Activated CD4-positive, alpha-beta T cell treated with anti-CD3 and anti-CD28 coated beads for 24 hours (primary cell): ENCODE data around the gene PPARGC1A.

Source experiments
- DNase-seq, 2 donors: peaks; one replicate each; pipeline ENCODE4 v3.0.0-alpha.2; 2020; ENCODE audit warnings: low read depth in 2 of 2

PPARGC1A gene

GRCh38 chr4:23774909-23775308, 114.9 kb downstream of the PPARGC1A start:
- no peak for DNase-seq

GRCh38 chr4:23773884-23774636, 115.8 kb downstream of the PPARGC1A start:
- DNase-seq: no peak

- DNase-seq: no peak
These were observed 119.8 kb downstream of the PPARGC1A start for GRCh38 chr4:23770011-23770410.

DNA sequence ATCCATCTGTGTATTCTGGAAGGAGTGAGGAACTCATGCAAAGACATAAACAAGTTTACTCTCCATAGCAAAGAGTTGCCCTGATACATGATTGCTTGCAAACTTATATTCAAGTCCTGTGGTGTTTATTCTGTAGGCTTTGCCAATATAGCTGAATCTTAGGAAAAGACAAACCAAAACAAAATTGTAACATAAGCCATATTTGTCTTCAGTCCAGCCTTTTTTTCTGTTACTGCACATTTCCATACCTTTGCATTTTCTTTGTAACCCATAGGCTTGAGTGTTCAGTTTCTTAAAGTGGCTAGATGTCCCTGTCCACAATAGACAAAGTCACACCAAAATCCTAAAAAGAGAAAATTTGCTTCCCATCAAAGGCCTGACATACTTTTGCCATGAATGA, 120.4 kb downstream of the PPARGC1A start:
- DNase-seq: no peak

- no peak for DNase-seq
These were observed 121.3 kb downstream of the PPARGC1A start for GRCh38 chr4:23768541-23768940.

DNA sequence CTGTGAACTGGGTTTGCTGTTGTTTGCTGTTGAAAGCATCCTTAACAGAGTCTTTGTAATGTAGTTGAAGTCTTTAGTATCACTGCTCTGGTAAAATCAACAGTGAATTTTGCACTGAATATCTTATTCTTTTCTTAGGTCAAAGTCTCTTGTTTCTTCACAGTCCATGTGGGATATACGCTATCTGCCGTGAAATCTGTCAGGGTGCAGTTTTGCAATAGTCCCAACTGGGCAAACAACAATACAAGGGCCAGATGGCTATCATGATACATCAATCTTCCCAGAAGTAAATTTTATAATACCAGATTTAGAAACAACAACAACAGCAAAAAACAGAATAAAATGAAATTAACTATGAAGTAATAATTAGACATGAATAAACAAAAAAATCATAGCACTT, 123.5 kb downstream of the PPARGC1A start:
- no peak for DNase-seq

- no peak for DNase-seq
These were observed 126.3 kb downstream of the PPARGC1A start for GRCh38 chr4:23763559-23763958.

DNA sequence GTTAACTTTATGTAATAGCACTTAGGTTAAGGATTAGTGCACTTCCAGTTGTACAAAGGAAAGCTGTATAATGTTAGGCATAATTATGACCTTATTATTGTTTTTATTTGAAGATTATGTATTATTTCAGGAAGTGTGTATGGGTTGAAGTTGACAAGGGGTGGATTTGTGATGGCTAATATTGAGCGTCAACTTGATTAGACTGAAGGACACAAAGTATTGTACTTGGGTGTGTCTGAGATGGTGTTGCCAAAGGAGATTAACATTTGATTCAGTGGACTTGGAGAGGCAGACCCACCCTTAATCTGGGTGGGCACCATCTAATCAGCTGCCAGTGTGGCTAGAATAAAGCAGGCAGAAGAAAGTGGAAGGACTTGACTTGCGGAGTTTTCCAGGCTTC, 127.3 kb downstream of the PPARGC1A start:
- no peak for DNase-seq

- no peak for DNase-seq
These were observed 130.8 kb downstream of the PPARGC1A start for GRCh38 chr4:23759066-23759465.

DNA sequence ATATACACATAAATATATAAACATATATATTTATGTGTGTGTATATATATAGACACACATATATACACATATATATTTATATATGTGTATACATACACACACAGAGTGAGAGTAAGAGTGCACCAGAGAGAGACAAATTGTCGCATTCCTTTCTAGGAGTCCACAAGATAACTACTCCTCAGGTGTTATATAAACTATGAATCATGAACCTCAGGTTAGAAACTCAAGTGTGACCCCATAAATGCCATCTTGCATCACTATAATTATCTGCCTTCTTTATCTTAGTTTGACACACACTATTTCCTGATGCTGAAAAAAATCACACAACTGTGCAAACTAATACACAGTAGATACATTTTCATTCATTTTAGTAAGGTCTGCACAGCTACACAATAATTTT, 135.2 kb downstream of the PPARGC1A start:
- DNase-seq: no peak

DNA sequence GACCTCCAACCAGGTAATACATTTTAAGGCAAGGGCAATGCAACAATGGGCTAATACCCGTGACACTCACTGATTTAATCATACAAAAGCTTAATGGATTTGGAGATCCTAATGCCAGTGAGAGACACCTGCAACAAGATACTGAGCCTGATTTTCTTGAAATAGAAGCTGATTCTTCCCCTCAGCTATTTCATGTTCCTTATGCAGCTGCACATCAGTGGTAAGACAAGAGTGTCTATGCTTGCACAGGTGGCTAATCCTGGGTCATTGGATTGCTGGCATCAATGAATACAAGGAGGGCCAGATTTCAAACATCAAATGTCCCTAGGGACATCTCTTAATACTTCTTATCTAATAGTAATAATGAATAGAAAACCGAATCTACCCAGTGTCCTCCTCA, 139.7 kb downstream of the PPARGC1A start:
- no peak for DNase-seq

DNA sequence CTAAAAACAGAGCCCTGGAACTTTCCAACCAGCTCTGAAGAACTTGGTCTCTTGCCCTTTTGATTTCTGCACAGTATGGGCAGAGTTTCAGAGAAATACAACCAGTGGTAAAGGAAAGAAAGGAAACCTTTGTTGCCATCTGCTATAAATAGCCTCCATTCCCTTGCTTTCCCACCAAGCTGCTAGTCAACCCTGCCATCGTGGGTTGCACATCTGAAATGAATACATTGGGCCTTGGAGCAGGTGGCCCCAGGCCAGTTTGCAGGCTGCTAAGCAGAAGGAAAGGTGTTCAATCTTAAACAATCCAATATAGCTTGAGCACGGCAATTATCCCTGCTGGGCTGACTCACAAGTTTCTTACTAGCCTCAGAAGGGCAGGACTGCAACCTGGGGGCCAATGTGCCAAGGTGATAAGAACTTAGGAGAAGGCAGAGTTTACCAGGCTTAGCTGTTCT, 142.5 kb downstream of the PPARGC1A start:
- DNase-seq: no peak

- DNase-seq: no peak
These were observed 143.2 kb downstream of the PPARGC1A start for GRCh38 chr4:23746672-23747071.

DNA sequence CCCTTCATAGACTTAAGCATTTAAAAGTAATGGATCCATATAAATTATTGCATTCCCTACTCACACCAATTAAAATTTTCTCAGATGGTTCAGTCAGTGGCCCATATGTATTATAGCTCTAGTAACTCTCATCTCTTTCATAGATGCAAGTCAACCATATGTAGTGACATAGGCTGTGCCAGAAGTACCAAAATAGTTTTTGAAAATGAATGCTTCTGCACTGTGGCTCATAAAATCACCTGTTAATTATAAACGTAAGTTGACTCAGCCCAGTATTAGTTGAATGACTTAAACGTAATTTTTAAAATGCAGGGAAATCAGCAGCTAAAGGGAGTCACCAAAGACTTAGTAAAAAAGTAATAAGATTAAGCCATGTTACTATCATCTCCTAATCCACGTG, 143.8 kb downstream of the PPARGC1A start:
- no peak for DNase-seq

GRCh38 chr4:23745377-23745776, 144.5 kb downstream of the PPARGC1A start:
- DNase-seq: no peak
